ENCODE data around the gene IST1. TPM values are rescaled to one million over a fixed set of nuclear protein-coding genes. Genes with fewer than 3 reads are reported as not detected.
"Not testable (repeated sequence)": the region's sequence is repeated elsewhere in the genome, so short reads cannot be mapped to it uniquely, and the experiment has no call there.

The IST1 gene
- total RNA-seq, 1 donor from 2014 or later, result 224 TPM

DNA sequence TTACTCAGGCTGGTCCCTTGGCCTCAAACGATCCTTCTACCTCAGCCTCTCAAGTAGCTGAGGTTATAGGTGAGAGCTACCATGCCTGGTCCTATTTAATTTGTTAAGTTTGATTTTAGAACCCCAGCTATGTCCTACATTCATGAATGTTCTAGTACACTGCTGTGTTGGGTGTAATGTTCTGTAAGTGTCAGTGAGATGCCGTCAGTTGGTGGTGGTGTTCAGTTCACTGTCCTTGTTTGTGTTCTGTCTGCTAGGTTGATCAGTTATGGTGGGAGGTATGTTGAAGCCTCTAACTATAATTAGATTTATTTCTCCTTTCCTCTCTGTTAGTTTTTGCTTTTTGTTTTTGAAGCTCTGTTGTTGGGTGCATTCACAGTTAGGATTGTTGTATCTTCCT lies 8.3 kb downstream of the IST1 start:
- Histone ChIP-seq H3K4me3 (ENCODE audit: low read depth, low read length) (no peak overlapping the region), H3K27me3 (ENCODE audit: control insufficient read depth, insufficient read depth, low read length) (no peaks in the 10 kb centered on the region)
- TF ChIP-seq, protein P1, sequence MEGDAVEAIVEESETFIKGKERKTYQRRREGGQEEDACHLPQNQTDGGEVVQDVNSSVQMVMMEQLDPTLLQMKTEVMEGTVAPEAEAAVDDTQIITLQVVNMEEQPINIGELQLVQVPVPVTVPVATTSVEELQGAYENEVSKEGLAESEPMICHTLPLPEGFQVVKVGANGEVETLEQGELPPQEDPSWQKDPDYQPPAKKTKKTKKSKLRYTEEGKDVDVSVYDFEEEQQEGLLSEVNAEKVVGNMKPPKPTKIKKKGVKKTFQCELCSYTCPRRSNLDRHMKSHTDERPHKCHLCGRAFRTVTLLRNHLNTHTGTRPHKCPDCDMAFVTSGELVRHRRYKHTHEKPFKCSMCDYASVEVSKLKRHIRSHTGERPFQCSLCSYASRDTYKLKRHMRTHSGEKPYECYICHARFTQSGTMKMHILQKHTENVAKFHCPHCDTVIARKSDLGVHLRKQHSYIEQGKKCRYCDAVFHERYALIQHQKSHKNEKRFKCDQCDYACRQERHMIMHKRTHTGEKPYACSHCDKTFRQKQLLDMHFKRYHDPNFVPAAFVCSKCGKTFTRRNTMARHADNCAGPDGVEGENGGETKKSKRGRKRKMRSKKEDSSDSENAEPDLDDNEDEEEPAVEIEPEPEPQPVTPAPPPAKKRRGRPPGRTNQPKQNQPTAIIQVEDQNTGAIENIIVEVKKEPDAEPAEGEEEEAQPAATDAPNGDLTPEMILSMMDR (IDR thresholded peaks at IDR 0.05; ENCODE audit: insufficient read depth, low read length, poor library complexity, severe bottlenecking), result no peak

DNA sequence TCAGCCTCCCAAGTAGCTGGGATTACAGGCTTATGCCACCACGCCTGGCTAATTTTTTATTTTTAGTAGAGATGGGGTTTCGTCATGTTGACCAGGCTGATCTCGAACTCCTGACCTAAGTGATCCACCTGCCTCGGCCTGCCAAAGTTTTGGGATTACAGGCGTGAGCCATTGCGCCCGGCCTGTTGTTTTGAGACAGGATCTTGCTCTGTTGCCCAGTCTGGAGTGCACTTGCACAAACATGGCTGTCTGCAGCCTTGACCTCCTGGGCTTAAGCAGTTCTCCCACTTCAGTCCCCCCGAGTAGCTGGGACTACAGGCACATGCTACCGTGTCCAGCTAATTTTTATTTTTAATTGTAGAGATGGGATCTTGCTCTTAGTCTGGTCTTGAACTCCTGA lies 8.9 kb downstream of the IST1 start:
- no peaks in the 10 kb centered on the region for H3K27me3 ChIP-seq (ENCODE audit: control insufficient read depth, insufficient read depth, low read length)
- DNase-seq (ENCODE audit: low read depth), result no peak
- no peak overlapping the region for H3K4me3 ChIP-seq (ENCODE audit: low read depth, low read length)
- TF ChIP-seq, protein P1 (IDR thresholded peaks at IDR 0.05; ENCODE audit: insufficient read depth, low read length, poor library complexity, severe bottlenecking), result no peak
- H3K36me3 ChIP-seq (ENCODE audit: control insufficient read depth, insufficient read depth, low read length), result no peaks in the 10 kb centered on the region

More for the DNA sequence above, 8.3 kb downstream of the IST1 start:
- DNase-seq (ENCODE audit: low read depth), result no peak
- no peaks in the 10 kb centered on the region for H3K36me3 ChIP-seq (ENCODE audit: control insufficient read depth, insufficient read depth, low read length)

GRCh38 chr16:71905765-71906164 lies 10.4 kb downstream of the IST1 start:
- not testable (repeated sequence) for H3K4me3 ChIP-seq (ENCODE audit: low read depth, low read length); H3K27me3 ChIP-seq (ENCODE audit: control insufficient read depth, insufficient read depth, low read length); H3K36me3 ChIP-seq (ENCODE audit: control insufficient read depth, insufficient read depth, low read length); DNase-seq (ENCODE audit: low read depth)

GRCh38 chr16:71911121-71911520 lies 15.8 kb downstream of the IST1 start:
- Histone ChIP-seq H3K27me3 (ENCODE audit: control insufficient read depth, insufficient read depth, low read length) (no peaks in the 10 kb centered on the region), H3K36me3 (ENCODE audit: control insufficient read depth, insufficient read depth, low read length) (peaks cover under 1% of the 10 kb centered on the region), H3K4me3 (ENCODE audit: low read depth, low read length) (no peak overlapping the region)
- no peak for DNase-seq (ENCODE audit: low read depth)
- TF ChIP-seq, protein P1 (IDR thresholded peaks at IDR 0.05; ENCODE audit: insufficient read depth, low read length, poor library complexity, severe bottlenecking), result no peak

GRCh38 chr16:71912534-71913275 lies 17.4 kb downstream of the IST1 start:
- DNase-seq (ENCODE audit: low read depth), result no peak
- no peaks in the 10 kb centered on the region for H3K27me3 ChIP-seq (ENCODE audit: control insufficient read depth, insufficient read depth, low read length)
- H3K36me3 ChIP-seq (ENCODE audit: control insufficient read depth, insufficient read depth, low read length), result peaks cover 2% of the 10 kb centered on the region
- no peak overlapping the region for H3K4me3 ChIP-seq (ENCODE audit: low read depth, low read length)
- TF ChIP-seq, protein P1 (IDR thresholded peaks at IDR 0.05; ENCODE audit: insufficient read depth, low read length, poor library complexity, severe bottlenecking), result no peak

- TF ChIP-seq, protein P1 (IDR thresholded peaks at IDR 0.05; ENCODE audit: insufficient read depth, low read length, poor library complexity, severe bottlenecking), result no peak
- no peak for DNase-seq (ENCODE audit: low read depth)
- Histone ChIP-seq H3K36me3 (ENCODE audit: control insufficient read depth, insufficient read depth, low read length) (peaks cover 4% of the 10 kb centered on the region), H3K27me3 (ENCODE audit: control insufficient read depth, insufficient read depth, low read length) (no peaks in the 10 kb centered on the region), H3K4me3 (ENCODE audit: low read depth, low read length) (no peak overlapping the region)
Observed at GRCh38 chr16:71914802-71915201, 19.5 kb downstream of the IST1 start.

Data from kidney epithelial cell (primary cell).